NCI-H2029 treated with DMSO at 0.1 percent for 48 hours (cell line): Measurements from ENCODE around the gene MYF6.
"Not testable (repeated sequence)": the region's sequence is repeated elsewhere in the genome, so short reads cannot be mapped to it uniquely, and the experiment has no call there.

Experiments
- DNase-seq: peaks from one replicate; lab custom pipeline; 2025; lab: John Stamatoyannopoulos, UW

The MYF6 gene

GRCh38 chr12:80707126-80707829, at the start of gene MYF6:
TSS of gene MYF6 (plus strand) at chr12:80707634. CDS start at chr12:80707720, 86 bp downstream.
- DNase-seq = no peak

GRCh38 chr12:80659512-80660063, 47.8 kb upstream of the MYF6 start:
- DNase-seq = no peak

- DNase-seq = no peak
Measured at GRCh38 chr12:80662586-80662985, 44.8 kb upstream of the MYF6 start.

- DNase-seq = no peak
Measured at GRCh38 chr12:80670214-80670613, 37.2 kb upstream of the MYF6 start.

- not testable (repeated sequence) for DNase-seq
Measured at GRCh38 chr12:80676042-80676636, 31.3 kb upstream of the MYF6 start.

GRCh38 chr12:80676856-80677255, 30.6 kb upstream of the MYF6 start:
- DNase-seq = no peak

GRCh38 chr12:80677994-80678393, 29.4 kb upstream of the MYF6 start:
- DNase-seq = no peak

- DNase-seq = no peak
Measured at GRCh38 chr12:80679346-80680131, 27.9 kb upstream of the MYF6 start.

GRCh38 chr12:80681287-80681686, 26.1 kb upstream of the MYF6 start:
- DNase-seq = no peak

- no peak for DNase-seq
Measured at GRCh38 chr12:80681786-80682185, 25.6 kb upstream of the MYF6 start.

- DNase-seq = no peak
Measured at GRCh38 chr12:80684077-80684495, 23.3 kb upstream of the MYF6 start.

- no peak for DNase-seq
Measured at GRCh38 chr12:80690090-80690489, 17.3 kb upstream of the MYF6 start.

- DNase-seq = no peak
Measured at GRCh38 chr12:80690513-80690912, 16.9 kb upstream of the MYF6 start.

GRCh38 chr12:80692114-80692513, 15.3 kb upstream of the MYF6 start:
- no peak for DNase-seq

- DNase-seq = no peak
Measured at GRCh38 chr12:80697270-80697887, 10.1 kb upstream of the MYF6 start.

GRCh38 chr12:80698256-80698655, 9.2 kb upstream of the MYF6 start:
- DNase-seq = no peak

GRCh38 chr12:80698847-80699542, 8.4 kb upstream of the MYF6 start:
- no peak for DNase-seq

GRCh38 chr12:80700327-80700726, 7.1 kb upstream of the MYF6 start:
- DNase-seq = no peak

GRCh38 chr12:80701388-80701787, 6.0 kb upstream of the MYF6 start:
- DNase-seq = no peak

GRCh38 chr12:80702889-80703805, 4.3 kb upstream of the MYF6 start:
- DNase-seq = no peak

- no peak for DNase-seq
Measured at GRCh38 chr12:80704420-80704819, 3.0 kb upstream of the MYF6 start.
